Vagina (tissue), 2 donors: Measurements from ENCODE around the gene CCDC184. TPM values are rescaled to one million over a fixed set of nuclear protein-coding genes. Genes with fewer than 3 reads are reported as not detected.

ENCODE experiments used
- DNase-seq, 2 donors: peaks; one replicate each; pipeline ENCODE4 v3.0.0-alpha.2; 2017; ENCODE audit errors: extremely low spot score in 2 of 2
- H3K27ac ChIP-seq: fragments of 200-600 bp; sonication (generic); one replicate; pipeline ENCODE4 v1.5.1; 2019
- H3K27me3 ChIP-seq: fragments of 200-600 bp; sonication (generic); one replicate; pipeline ENCODE4 v1.5.1; 2019
- H3K36me3 ChIP-seq, 2 donors: fragments of 200-600 bp; sonication (generic); one replicate each; pipeline ENCODE4 v1.5.1; 2017 to 2019
- H3K4me1 ChIP-seq: fragments of 200-600 bp; sonication (generic); one replicate; pipeline ENCODE4 v1.5.1; 2019
- H3K4me3 ChIP-seq, 2 donors: fragments of 200-600 bp; sonication (generic); 1 replicate in 1 of 2; 2 replicates in 1 of 2; pipeline ENCODE4 v1.5.1; 2016 to 2019
- H3K9me3 ChIP-seq: fragments of 200-600 bp; sonication (generic); one replicate; pipeline ENCODE4 v1.5.1; 2019
- CTCF ChIP-seq, 3 experiments: fragments of 450-650 bp in 2 of 3; fragments of 200-600 bp in 1 of 3; sonication (generic) in 1 of 3; IDR thresholded peaks; one replicate each; pipeline ENCODE4 v1.5.1; 2017 to 2019; ENCODE audit warnings: antibody characterized with exemption in 3 of 3, mild to moderate bottlenecking in 2 of 3, moderate library complexity in 2 of 3
- POLR2A ChIP-seq, 2 donors: fragments of 450-650 bp; IDR thresholded peaks; one replicate each; pipeline ENCODE4 v1.6.1; 2017; ENCODE audit warnings: antibody characterized with exemption in 2 of 2, mild to moderate bottlenecking in 2 of 2, moderate library complexity in 2 of 2
- POLR2AphosphoS5 ChIP-seq, 2 donors: sonication (generic); formaldehyde crosslinking; IDR thresholded peaks; one replicate each; pipeline ENCODE4 v1.9.0; 2017; ENCODE audit warnings: antibody characterized with exemption in 2 of 2, mild to moderate bottlenecking in 2 of 2, low read depth in 1 of 2; ENCODE audit not compliant: insufficient read depth in 1 of 2
- intact Hi-C: fragments of 100-400 bp; cut with DNase I; formaldehyde crosslinking; loops from one replicate; pipeline ENCODE4 v1.15.1; 2023
- total RNA-seq: library from RNA; depleted of rRNA; stranded (reverse); fragments of >200 nt; gene quantifications from one replicate; pipeline ENCODE4 v1.2.3, GENCODE V29; 2016

CCDC184 gene
- total RNA-seq, 1 donor from 2014 or later, result 1.2 TPM

GRCh38 chr12:48165089-48165981 is 18.1 kb upstream of the CCDC184 start:
- Histone ChIP-seq H3K36me3 (no peaks in the 10 kb centered on the region), H3K27ac (no peak overlapping the region), H3K4me1 (no peaks in the 10 kb centered on the region), H3K9me3 (no peaks in the 10 kb centered on the region), H3K27me3 (no peaks in the 10 kb centered on the region), H3K4me3 (no peak overlapping the region)
- intact Hi-C loops, result no loop called here
- TF ChIP-seq CTCF (IDR thresholded peaks at IDR 0.05), result peak; percentile 57 to 80 (median 79)
- no peak for TF ChIP-seq POLR2A (IDR thresholded peaks at IDR 0.05)
- TF ChIP-seq POLR2AphosphoS5 (IDR thresholded peaks at IDR 0.05; ENCODE audit: insufficient read depth in 1 of 2, low read depth in 1 of 2), result peak in 1 of 2 donors; percentile 22
- DNase-seq, result no peak

GRCh38 chr12:48169011-48169410 is 14.4 kb upstream of the CCDC184 start:
- H3K27ac ChIP-seq, result no peak overlapping the region
- no peak for TF ChIP-seq CTCF (IDR thresholded peaks at IDR 0.05)
- H3K36me3 ChIP-seq, result no peaks in the 10 kb centered on the region
- H3K27me3 ChIP-seq, result no peaks in the 10 kb centered on the region
- DNase-seq, result no peak
- H3K9me3 ChIP-seq, result no peaks in the 10 kb centered on the region
- intact Hi-C loops, result no loop called here
- no peaks in the 10 kb centered on the region for H3K4me1 ChIP-seq
- H3K4me3 ChIP-seq, result no peak overlapping the region

DNA sequence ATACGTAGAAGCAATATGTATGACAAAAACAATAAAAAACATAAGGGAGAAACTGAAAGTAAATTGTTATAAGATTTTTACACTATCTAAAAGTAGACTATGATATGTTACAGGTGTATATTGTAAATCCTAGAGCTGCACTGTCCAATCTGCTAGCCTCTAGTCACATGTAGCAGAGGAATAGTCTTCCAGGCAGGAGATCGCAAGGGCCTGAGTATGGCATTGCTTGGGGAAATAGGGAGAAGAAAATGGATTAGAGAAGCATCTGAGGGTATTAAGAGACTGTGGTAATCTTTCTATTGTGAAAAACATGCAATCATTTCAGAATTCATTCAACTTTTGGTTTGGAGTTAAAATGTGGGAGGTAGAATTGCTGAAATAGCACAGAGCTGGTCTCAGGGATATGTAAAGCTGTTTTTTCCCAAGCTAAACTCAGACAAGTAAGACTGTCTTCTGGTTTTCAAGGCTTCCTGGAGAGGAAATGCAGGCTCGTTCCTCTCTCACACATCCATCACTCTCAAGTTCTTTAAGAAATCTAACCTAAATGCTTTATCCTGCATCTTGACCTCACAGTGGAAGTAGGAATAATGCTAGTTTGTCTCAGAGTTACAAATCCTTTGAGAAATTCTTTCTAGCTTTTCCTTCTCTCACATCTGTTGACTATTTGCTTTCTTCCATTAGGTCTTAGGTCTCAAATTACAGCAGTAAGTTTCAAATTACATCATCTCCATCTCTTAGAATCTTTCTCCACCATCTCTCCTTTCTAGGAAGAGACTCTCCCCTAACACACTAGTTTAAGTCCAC is 7.6 kb upstream of the CCDC184 start:
- H3K27me3 ChIP-seq, result no peaks in the 10 kb centered on the region
- H3K36me3 ChIP-seq, result no peaks in the 10 kb centered on the region
- DNase-seq, result no peak
- H3K27ac ChIP-seq, result no peak overlapping the region
- H3K9me3 ChIP-seq, result no peaks in the 10 kb centered on the region
- intact Hi-C loops, result no loop called here
- TF ChIP-seq CTCF (IDR thresholded peaks at IDR 0.05) (no peak), POLR2AphosphoS5 (IDR thresholded peaks at IDR 0.05; ENCODE audit: insufficient read depth in 1 of 2, low read depth in 1 of 2) (no peak), POLR2A (IDR thresholded peaks at IDR 0.05) (no peak)
- H3K4me1 ChIP-seq, result no peaks in the 10 kb centered on the region
- H3K4me3 ChIP-seq, result no peak overlapping the region

DNA sequence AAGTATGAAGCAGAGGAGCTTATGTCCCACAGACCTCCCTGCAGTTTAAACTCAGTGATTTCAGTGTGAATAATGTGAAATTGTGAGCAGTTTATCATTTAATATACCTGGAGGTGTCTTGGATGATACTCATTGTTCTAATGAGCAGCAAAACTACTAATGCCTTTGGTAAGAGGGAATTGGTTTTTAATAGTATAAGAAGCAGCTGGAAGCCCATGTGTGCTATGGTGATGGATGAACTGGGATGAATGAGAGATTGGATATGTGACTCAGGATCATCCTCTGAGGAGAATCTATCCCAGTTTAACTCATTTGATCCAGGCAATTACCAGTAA is 7.1 kb upstream of the CCDC184 start:
- DNase-seq, result no peak
- no peak overlapping the region for H3K27ac ChIP-seq
- no peaks in the 10 kb centered on the region for H3K36me3 ChIP-seq
- H3K4me3 ChIP-seq, result no peak overlapping the region
- intact Hi-C loops, result no loop called here
- H3K27me3 ChIP-seq, result no peaks in the 10 kb centered on the region
- TF ChIP-seq POLR2AphosphoS5 (IDR thresholded peaks at IDR 0.05; ENCODE audit: insufficient read depth in 1 of 2, low read depth in 1 of 2), result no peak
- no peak for TF ChIP-seq CTCF (IDR thresholded peaks at IDR 0.05)
- TF ChIP-seq POLR2A (IDR thresholded peaks at IDR 0.05), result no peak
- H3K9me3 ChIP-seq, result no peaks in the 10 kb centered on the region
- no peaks in the 10 kb centered on the region for H3K4me1 ChIP-seq

- Histone ChIP-seq H3K4me3 (no peak overlapping the region), H3K9me3 (no peaks in the 10 kb centered on the region), H3K27me3 (no peaks in the 10 kb centered on the region), H3K4me1 (peaks cover 4% of the 10 kb centered on the region), H3K27ac (no peak overlapping the region), H3K36me3 (no peaks in the 10 kb centered on the region)
- intact Hi-C loops, result no loop called here
- DNase-seq, result no peak
- TF ChIP-seq CTCF (IDR thresholded peaks at IDR 0.05) (no peak), POLR2A (IDR thresholded peaks at IDR 0.05) (no peak), POLR2AphosphoS5 (IDR thresholded peaks at IDR 0.05; ENCODE audit: insufficient read depth in 1 of 2, low read depth in 1 of 2) (no peak)
Measured at GRCh38 chr12:48177982-48178381, 5.5 kb upstream of the CCDC184 start.
